Sigmoid colon (tissue), 7 donors: ENCODE results near the gene IL17REL. TPM values are rescaled to one million over a fixed set of nuclear protein-coding genes. Genes with fewer than 3 reads are reported as not detected.

Experiments
- DNase-seq: peaks from one replicate; pipeline ENCODE4 v3.0.0-alpha.2; 2019
- H3K27ac ChIP-seq, 4 donors: fragments of 200-600 bp; sonication (generic); one replicate each; pipeline ENCODE4 v1.5.1; 2016 to 2019; ENCODE audit warnings: mild to moderate bottlenecking in 1 of 4
- H3K27me3 ChIP-seq, 3 donors: fragments of 200-600 bp; sonication (generic); one replicate each; pipeline ENCODE4 v1.5.1; 2019; ENCODE audit warnings: mild to moderate bottlenecking in 1 of 3
- H3K36me3 ChIP-seq, 4 donors: fragments of 200-600 bp; sonication (generic); one replicate each; pipeline ENCODE4 v1.5.1; 2016 to 2019
- H3K4me1 ChIP-seq, 4 donors: fragments of 200-600 bp; sonication (generic); one replicate each; pipeline ENCODE4 v1.5.1; 2017 to 2019
- H3K4me3 ChIP-seq, 4 donors: fragments of 200-600 bp; sonication (generic); one replicate each; pipeline ENCODE4 v1.5.1; 2017 to 2019; ENCODE audit warnings: mild to moderate bottlenecking in 2 of 4, moderate library complexity in 1 of 4
- H3K9me3 ChIP-seq, 4 donors: fragments of 200-600 bp in 3 of 4; sonication (generic) in 3 of 4; one replicate each; pipeline versions ENCODE4 v1.5.1 to v1.6.1; 2013 to 2019
- CTCF ChIP-seq, 4 experiments: fragments of 450-650 bp in 3 of 4; fragments of 200-600 bp in 1 of 4; IDR thresholded peaks; one replicate each; pipeline ENCODE4 v1.5.1; 2016 to 2019; ENCODE audit warnings: antibody characterized with exemption in 4 of 4, mild to moderate bottlenecking in 3 of 4, moderate library complexity in 2 of 4
- EP300 ChIP-seq, 4 donors: sonication (generic); formaldehyde crosslinking; IDR thresholded peaks; one replicate each; pipeline ENCODE4 v1.6.1; 2017; ENCODE audit warnings: antibody characterized with exemption in 4 of 4
- POLR2A ChIP-seq, 2 donors: fragments of 450-650 bp; IDR thresholded peaks; one replicate each; pipeline ENCODE4 v1.6.1; 2016; ENCODE audit warnings: antibody characterized with exemption in 2 of 2, mild to moderate bottlenecking in 2 of 2, moderate library complexity in 2 of 2
- POLR2AphosphoS5 ChIP-seq, 4 donors: sonication (generic); formaldehyde crosslinking; IDR thresholded peaks; one replicate each; pipeline ENCODE4 v1.6.1; 2017; ENCODE audit warnings: antibody characterized with exemption in 4 of 4
- WGBS, 2 donors: extraction: QIAGEN DNeasy Blood & Tissue Kit; methylation state at CpG; one replicate each; pipeline ENCODE4 v1.1.7; 2013; 5-methylcytosine and 5-hydroxymethylcytosine counted together
- intact Hi-C: fragments of 100-400 bp; cut with DNase I; formaldehyde crosslinking; loops from one replicate; pipeline ENCODE4 v1.15.1; 2023
- polyA plus RNA-seq, 3 donors: library from polyadenylated mRNA; stranded (reverse); fragments of 200-250 nt; gene quantifications; one replicate each; pipeline ENCODE4 v1.2.3, GENCODE V29; 2013
- total RNA-seq, 4 donors: library from RNA; depleted of rRNA; stranded (reverse); fragments of >200 nt; gene quantifications; one replicate each; pipeline ENCODE4 v1.1.0, GENCODE V29; 2016
- donor health status: healthy with polysubstance abuse.
- donor health status: Bipolar disorder and iron deficiency.
- donor health status: healthy.

Gene IL17REL
- total and polyA plus RNA-seq, 7 donors: 1.6 TPM; not detected in 6

DNA sequence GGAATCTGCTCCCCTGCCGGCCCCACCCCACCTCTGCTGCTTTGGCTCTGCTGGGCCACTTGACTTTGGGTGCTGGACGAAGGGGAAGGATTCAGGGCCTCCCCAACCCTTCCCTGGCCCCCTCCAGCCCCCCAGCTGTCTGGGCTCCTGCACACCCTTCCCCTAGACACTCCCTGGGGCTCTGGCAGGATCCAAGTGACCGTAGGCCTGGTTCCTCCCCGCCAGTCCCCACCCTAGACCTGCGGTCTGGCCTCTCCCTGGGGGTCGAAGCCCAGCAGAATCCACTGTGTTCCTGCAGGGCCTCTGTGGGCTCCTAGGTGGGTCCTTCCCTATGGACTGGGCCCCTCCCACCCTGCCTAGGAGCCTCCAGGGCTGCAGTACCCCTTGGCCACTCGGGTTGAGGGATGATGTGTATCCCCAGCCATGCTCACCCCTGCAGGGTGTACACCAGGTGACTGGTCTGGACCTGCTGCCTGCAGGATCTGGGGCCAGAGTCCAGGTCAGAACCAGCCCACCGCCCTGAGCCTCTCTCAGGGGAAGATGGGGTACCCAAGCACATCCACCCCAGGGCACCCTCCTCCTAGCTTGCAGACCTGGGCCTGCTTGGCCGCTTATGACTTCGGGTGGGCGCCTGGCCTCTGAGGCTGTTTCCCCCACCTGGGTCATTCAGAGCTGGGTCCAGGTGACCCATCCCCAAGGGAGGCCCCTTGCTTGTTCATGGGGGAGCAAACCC is 46.4 kb downstream of the IL17REL start:
- H3K4me3 ChIP-seq: no peak overlapping the region
- no peaks in the 10 kb centered on the region for H3K27me3 ChIP-seq
- WGBS, 2 donors: 70 to 76% methylated on average over 11 of the region's 11 CpGs
- intact Hi-C loops: loop anchor here (10.0 kb wide), 1 partner anchor 219 kb away; the partner anchor contains the start of gene TRABD
- TF ChIP-seq POLR2AphosphoS5 (IDR thresholded peaks at IDR 0.05) (no peak), POLR2A (IDR thresholded peaks at IDR 0.05) (no peak), EP300 (IDR thresholded peaks at IDR 0.05) (no peak), CTCF (IDR thresholded peaks at IDR 0.05) (no peak)
- peaks cover 11 to 24% (median 16%) of the 10 kb centered on the region in 4 donors for H3K36me3 ChIP-seq
- DNase-seq: peak; percentile 67
- H3K4me1 ChIP-seq: peaks cover 0 to 75% (median 63%) of the 10 kb centered on the region in 4 donors
- H3K27ac ChIP-seq: peak overlapping the region; percentile 82 to 96 (median 90)
- H3K9me3 ChIP-seq: no peaks in the 10 kb centered on the region

GRCh38 chr22:49965091-49966040 is 47.2 kb downstream of the IL17REL start:
- Histone ChIP-seq H3K36me3 (peaks cover 11 to 24% (median 16%) of the 10 kb centered on the region in 4 donors), H3K9me3 (no peaks in the 10 kb centered on the region), H3K27me3 (no peaks in the 10 kb centered on the region), H3K4me1 (peaks cover 0 to 69% (median 54%) of the 10 kb centered on the region in 4 donors), H3K27ac (peak overlapping the region; percentile 84 to 99 (median 96)), H3K4me3 (peak overlapping the region in 1 of 4 donors; percentile 67)
- intact Hi-C loops: loop anchor here (10.0 kb wide), 1 partner anchor 219 kb away; the partner anchor contains the start of gene TRABD
- TF ChIP-seq EP300 (IDR thresholded peaks at IDR 0.05) (no peak), POLR2A (IDR thresholded peaks at IDR 0.05) (no peak), POLR2AphosphoS5 (IDR thresholded peaks at IDR 0.05) (no peak), CTCF (IDR thresholded peaks at IDR 0.05) (no peak)
- 80 to 83% methylated on average over 22 of the region's 22 CpGs for WGBS, 2 donors
- peak; percentile 67 for DNase-seq

- Histone ChIP-seq H3K36me3 (peaks cover 11 to 24% (median 16%) of the 10 kb centered on the region in 4 donors), H3K9me3 (no peaks in the 10 kb centered on the region), H3K4me1 (peaks cover 0 to 73% (median 57%) of the 10 kb centered on the region in 4 donors), H3K27ac (peak overlapping the region; percentile 89 to 99 (median 96)), H3K4me3 (peak overlapping the region in 1 of 4 donors; percentile 67), H3K27me3 (no peaks in the 10 kb centered on the region)
- 64 to 72% methylated on average over 19 of the region's 19 CpGs for WGBS, 2 donors
- TF ChIP-seq POLR2A (IDR thresholded peaks at IDR 0.05) (no peak), POLR2AphosphoS5 (IDR thresholded peaks at IDR 0.05) (no peak), EP300 (IDR thresholded peaks at IDR 0.05) (no peak), CTCF (IDR thresholded peaks at IDR 0.05) (no peak)
- DNase-seq: peak; percentile 64
- intact Hi-C loops: loop anchor here (5.0 to 10.0 kb wide), 3 partner anchors 112 to 220 kb away; partner anchors contain the start of genes BRD1, TRABD and ZBED4
These were observed 48.2 kb downstream of the IL17REL start for GRCh38 chr22:49964136-49965090.

- 27 to 51% methylated on average over 6 of the region's 6 CpGs for WGBS, 2 donors
- intact Hi-C loops: loop anchor here (5.0 to 10.0 kb wide), 3 partner anchors 111 to 221 kb away; partner anchors contain the start of genes BRD1, TRABD and ZBED4
- no peaks in the 10 kb centered on the region for H3K27me3 ChIP-seq
- peak overlapping the region; percentile 5 to 96 (median 78) for H3K4me3 ChIP-seq
- peak overlapping the region; percentile 89 to 99 (median 96) for H3K27ac ChIP-seq
- H3K4me1 ChIP-seq: peaks cover 0 to 76% (median 58%) of the 10 kb centered on the region in 4 donors
- H3K9me3 ChIP-seq: no peaks in the 10 kb centered on the region
- H3K36me3 ChIP-seq: peaks cover 11 to 24% (median 16%) of the 10 kb centered on the region in 4 donors
- peak; percentile 64 for DNase-seq
- TF ChIP-seq CTCF (IDR thresholded peaks at IDR 0.05): no peak
- no peak for TF ChIP-seq EP300 (IDR thresholded peaks at IDR 0.05)
These were observed 48.9 kb downstream of the IL17REL start for GRCh38 chr22:49963647-49964026.
